Neural crest cell (in vitro differentiated cells): ENCODE results near the gene CASP9. TPM values are rescaled to one million over a fixed set of nuclear protein-coding genes. Genes with fewer than 3 reads are reported as not detected.
"Not testable (repeated sequence)": the region's sequence is repeated elsewhere in the genome, so short reads cannot be mapped to it uniquely, and the experiment has no call there.

Experiments
- DNase-seq: peaks from one replicate; pipeline ENCODE4 v3.0.0; 2021; ENCODE audit warnings: low read depth, mixed read lengths, low spot score
- H3K27ac Mint-ChIP-seq: one replicate; pipeline ENCODE4 v1.8.0; 2021; ENCODE audit warnings: mild to moderate bottlenecking, mixed read lengths; ENCODE audit not compliant: unreplicated experiment
- H3K27me3 Mint-ChIP-seq: 2 replicates; pipeline ENCODE4 v1.8.0; 2021; ENCODE audit warnings: low read depth, mild to moderate bottlenecking, mixed read lengths
- H3K36me3 Mint-ChIP-seq: 2 replicates; pipeline ENCODE4 v1.8.0; 2021; ENCODE audit warnings: low read depth, mild to moderate bottlenecking, mixed read lengths
- H3K4me1 Mint-ChIP-seq: 2 replicates; pipeline ENCODE4 v1.8.0; 2021; ENCODE audit warnings: mixed read lengths
- H3K4me3 Mint-ChIP-seq: one replicate; pipeline ENCODE4 v1.8.0; 2021; ENCODE audit warnings: mild to moderate bottlenecking, mixed read lengths
- H3K9me3 Mint-ChIP-seq: 2 replicates; pipeline ENCODE4 v1.8.0; 2021; ENCODE audit warnings: mixed read lengths
- CTCF ChIP-seq: fragments of 200-600 bp; sonication (generic); conservative IDR thresholded peaks from 2 replicates; pipeline ENCODE4 v1.5.0; 2021; ENCODE audit warnings: antibody characterized with exemption, mild to moderate bottlenecking
- total RNA-seq: library from RNA; stranded (reverse); gene quantifications from 2 replicates; pipeline ENCODE4 v1.2.1, GENCODE V29; 2021

The CASP9 gene
- total RNA-seq, 1 donor from 2014 or later: 13.2 TPM

DNA sequence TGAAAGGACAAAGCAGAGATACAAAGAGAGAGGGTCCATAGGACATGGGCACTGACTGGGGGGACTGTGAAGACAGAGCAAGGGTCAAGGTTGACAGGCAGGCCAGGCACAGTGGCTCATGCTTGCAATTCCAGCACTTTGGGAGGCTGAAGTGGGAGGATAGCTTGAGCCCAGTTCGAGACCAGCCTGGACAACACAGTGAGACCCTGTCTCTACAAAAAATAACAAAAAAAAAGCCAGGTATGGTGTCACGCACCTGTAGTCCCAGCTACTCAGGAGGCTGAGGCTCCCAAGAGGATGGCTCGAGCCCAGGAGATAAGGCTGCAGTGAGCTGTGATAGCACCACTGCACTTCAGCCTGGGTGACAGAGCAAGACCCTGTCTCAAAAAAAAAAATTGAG, 4.4 kb downstream of the CASP9 start:
- peaks cover 18% of the 10 kb centered on the region for H3K4me1 Mint-ChIP-seq
- DNase-seq: no peak
- TF ChIP-seq CTCF: no peak
- no peaks in the 10 kb centered on the region for H3K9me3 Mint-ChIP-seq
- H3K4me3 Mint-ChIP-seq: no peak overlapping the region
- H3K36me3 Mint-ChIP-seq: no peaks in the 10 kb centered on the region
- H3K27me3 Mint-ChIP-seq: no peaks in the 10 kb centered on the region
- no peak overlapping the region for H3K27ac Mint-ChIP-seq

DNA sequence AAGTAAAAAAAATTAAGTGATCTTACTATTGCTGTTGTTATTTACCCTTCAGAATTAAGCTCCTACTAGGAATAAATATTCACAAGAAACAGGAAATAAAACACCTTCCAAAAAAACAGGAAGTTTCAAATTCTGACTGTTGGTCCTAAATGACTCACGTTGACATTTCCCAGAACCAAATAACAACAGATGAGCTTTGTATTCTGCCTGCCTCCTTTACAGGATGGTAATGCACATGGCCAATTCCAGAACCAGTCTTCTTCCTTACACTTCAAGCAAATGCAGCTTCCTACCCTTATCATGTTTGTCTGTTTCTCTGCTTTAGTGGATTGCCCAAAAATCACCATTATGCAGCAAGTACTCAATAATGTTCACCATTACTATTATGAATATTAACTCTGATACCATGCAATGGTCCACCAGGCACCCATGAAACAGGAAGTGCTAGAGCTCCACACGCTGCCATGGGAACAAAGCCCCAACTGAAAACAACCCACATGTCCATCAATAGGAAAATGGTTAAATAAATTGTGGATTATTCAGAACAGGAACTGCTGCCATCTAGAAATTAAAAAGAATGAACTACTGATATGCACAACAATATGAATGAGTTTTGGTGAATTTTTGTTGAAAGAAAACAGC, 8.9 kb downstream of the CASP9 start:
- Mint-ChIP-seq H3K27ac (no peak overlapping the region), H3K27me3 (no peaks in the 10 kb centered on the region), H3K4me1 (peaks cover 11% of the 10 kb centered on the region), H3K9me3 (no peaks in the 10 kb centered on the region), H3K36me3 (peaks cover 5% of the 10 kb centered on the region), H3K4me3 (no peak overlapping the region)
- TF ChIP-seq CTCF: no peak
- DNase-seq: no peak

GRCh38 chr1:15514557-15514956, 9.5 kb downstream of the CASP9 start:
- H3K36me3 Mint-ChIP-seq, DNase-seq, H3K4me3 Mint-ChIP-seq, H3K27me3 Mint-ChIP-seq, H3K9me3 Mint-ChIP-seq, H3K27ac Mint-ChIP-seq: not testable (repeated sequence)
- peaks cover 10% of the 10 kb centered on the region for H3K4me1 Mint-ChIP-seq

GRCh38 chr1:15513919-15514318, 10.1 kb downstream of the CASP9 start:
- H3K36me3 Mint-ChIP-seq: peaks cover 5% of the 10 kb centered on the region
- no peak overlapping the region for H3K27ac Mint-ChIP-seq
- no peak for DNase-seq
- peaks cover 7% of the 10 kb centered on the region for H3K4me1 Mint-ChIP-seq
- H3K9me3 Mint-ChIP-seq: no peaks in the 10 kb centered on the region
- TF ChIP-seq CTCF: no peak
- no peak overlapping the region for H3K4me3 Mint-ChIP-seq
- H3K27me3 Mint-ChIP-seq: no peaks in the 10 kb centered on the region

- Mint-ChIP-seq H3K36me3 (peaks cover 5% of the 10 kb centered on the region), H3K4me1 (peaks cover 7% of the 10 kb centered on the region), H3K4me3 (no peak overlapping the region), H3K9me3 (no peaks in the 10 kb centered on the region), H3K27ac (no peak overlapping the region), H3K27me3 (no peaks in the 10 kb centered on the region)
- no peak for TF ChIP-seq CTCF
- DNase-seq: no peak
These were observed 10.8 kb downstream of the CASP9 start for GRCh38 chr1:15513192-15513591.

- Mint-ChIP-seq H3K9me3 (no peaks in the 10 kb centered on the region), H3K4me1 (peaks cover 7% of the 10 kb centered on the region), H3K4me3 (no peak overlapping the region), H3K27ac (no peak overlapping the region), H3K27me3 (no peaks in the 10 kb centered on the region), H3K36me3 (peaks cover 5% of the 10 kb centered on the region)
- no peak for TF ChIP-seq CTCF
- no peak for DNase-seq
These were observed 13.2 kb downstream of the CASP9 start for GRCh38 chr1:15510611-15511405.
